ENCODE data around the gene RHBDL3.

- no peak for TF ChIP-seq CTCF (IDR thresholded peaks at IDR 0.05)
- no peak for TF ChIP-seq POLR2A (IDR thresholded peaks at IDR 0.05)
Observed at GRCh38 chr17:32297424-32297823, 31.8 kb downstream of the RHBDL3 start.

Data from uterus (tissue), 2 donors.